Stimulated activated effector memory CD8-positive, alpha-beta T cell treated with anti-CD3 and anti-CD28 coated beads, Interleukin-12 subunit alpha, Interleukin-12 subunit beta, amount 100 ng/mL, for 72 hours (primary cell): ENCODE results near the gene ATF1.
"Not testable (repeated sequence)": the region's sequence is repeated elsewhere in the genome, so short reads cannot be mapped to it uniquely, and the experiment has no call there.

Source experiments
- ATAC-seq: fragments of 150-1000 bp; cut with Tn5 transposase; 2 replicates; pipeline ENCODE4 v1.10.0; 2021
- DNase-seq, 2 donors: peaks; one replicate each; pipeline ENCODE4 v3.0.0; 2021 to 2022; ENCODE audit warnings: low spot score in 2 of 2
- H3K27ac Mint-ChIP-seq: one replicate; pipeline ENCODE4 v1.8.0; 2022; ENCODE audit warnings: mild to moderate bottlenecking, mixed read lengths
- H3K36me3 Mint-ChIP-seq: one replicate; pipeline ENCODE4 v1.8.0; 2022; ENCODE audit warnings: mild to moderate bottlenecking, mixed read lengths
- H3K4me1 Mint-ChIP-seq: one replicate; pipeline ENCODE4 v1.8.0; 2022; ENCODE audit warnings: mixed read lengths
- H3K4me3 Mint-ChIP-seq: one replicate; pipeline ENCODE4 v1.8.0; 2022; ENCODE audit warnings: mild to moderate bottlenecking, mixed read lengths
- H3K9me3 Mint-ChIP-seq: one replicate; pipeline ENCODE4 v1.8.0; 2022; ENCODE audit warnings: mixed read lengths

The ATF1 gene

DNA sequence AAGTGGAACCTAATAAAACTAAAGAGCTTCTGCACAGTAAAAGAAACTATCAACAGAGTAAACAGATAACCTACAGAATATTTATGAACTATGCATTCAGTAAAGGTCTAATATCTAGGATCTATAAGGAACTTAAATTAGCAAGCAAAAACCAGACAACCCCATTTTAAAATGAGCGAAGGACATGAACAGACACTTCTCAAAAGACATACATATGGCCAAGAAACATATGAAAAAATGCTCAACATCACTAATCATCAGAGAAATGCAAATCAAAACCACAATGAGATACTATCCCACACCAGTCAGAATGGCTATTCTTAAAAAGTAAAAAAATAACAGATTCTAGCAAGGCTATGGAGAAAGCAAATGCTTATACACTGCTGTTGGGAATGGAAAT is 91.3 kb downstream of the ATF1 start:
- not testable (repeated sequence) for H3K27ac Mint-ChIP-seq, H3K9me3 Mint-ChIP-seq

DNA sequence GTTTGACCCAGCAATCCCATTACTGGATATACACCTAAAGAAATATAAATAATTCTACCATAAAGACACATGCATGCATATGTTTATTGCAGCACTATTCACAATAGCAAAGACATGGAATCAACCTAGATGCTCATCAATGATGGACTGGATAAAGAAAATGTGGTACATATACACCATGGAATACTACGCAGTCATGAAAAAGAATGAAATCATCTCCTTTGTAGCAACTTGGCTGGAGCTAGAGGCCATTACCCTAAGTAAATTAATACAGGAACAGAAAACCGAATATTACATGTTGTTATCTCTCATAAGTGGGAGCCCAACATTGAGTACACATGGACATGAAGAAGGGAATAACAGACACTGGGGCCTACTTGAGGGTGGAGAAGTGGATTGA is 91.8 kb downstream of the ATF1 start:
- H3K36me3 Mint-ChIP-seq, DNase-seq, H3K9me3 Mint-ChIP-seq, H3K4me1 Mint-ChIP-seq, ATAC-seq, H3K4me3 Mint-ChIP-seq, H3K27ac Mint-ChIP-seq: not testable (repeated sequence)

More for the DNA sequence above, 91.3 kb downstream of the ATF1 start:
- not testable (repeated sequence) for H3K4me3 Mint-ChIP-seq, ATAC-seq, DNase-seq, H3K36me3 Mint-ChIP-seq, H3K4me1 Mint-ChIP-seq

DNA sequence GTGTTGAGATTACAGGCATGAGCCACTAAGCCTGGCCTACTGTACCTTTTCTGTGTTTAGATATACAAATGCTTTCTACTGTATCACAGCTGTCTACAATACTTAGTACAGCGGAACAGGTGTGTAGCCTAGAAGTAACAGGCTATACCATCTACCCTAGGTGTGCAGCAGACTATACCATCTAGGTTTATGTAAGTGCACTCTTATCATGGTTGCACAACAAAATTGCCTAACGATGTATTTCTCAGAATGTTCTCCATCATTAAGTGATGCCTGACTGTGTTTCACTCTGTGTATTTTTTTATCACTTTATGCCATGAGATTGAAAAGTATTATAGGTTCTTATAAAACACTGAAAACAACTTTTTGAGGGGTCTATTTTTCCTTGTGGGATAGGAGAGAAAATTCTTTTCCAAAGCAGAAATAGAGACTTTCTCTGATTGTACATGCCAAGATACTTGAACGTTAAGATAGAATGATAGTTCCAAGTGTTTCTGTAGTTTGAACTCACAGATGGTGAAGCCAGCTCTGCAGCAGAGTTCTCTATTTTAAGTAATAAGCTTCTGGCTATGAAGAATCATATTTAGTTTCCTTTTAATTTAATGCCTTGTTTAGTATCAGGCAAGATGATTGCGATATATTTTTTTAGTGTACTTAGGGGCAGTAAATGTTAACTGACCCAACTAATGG is 95.9 kb downstream of the ATF1 start:
- no peak for ATAC-seq
- H3K4me3 Mint-ChIP-seq = no peak overlapping the region
- H3K36me3 Mint-ChIP-seq = no peaks in the 10 kb centered on the region
- DNase-seq = no peak
- no peaks in the 10 kb centered on the region for H3K4me1 Mint-ChIP-seq
- H3K27ac Mint-ChIP-seq = no peak overlapping the region
- H3K9me3 Mint-ChIP-seq = no peaks in the 10 kb centered on the region

DNA sequence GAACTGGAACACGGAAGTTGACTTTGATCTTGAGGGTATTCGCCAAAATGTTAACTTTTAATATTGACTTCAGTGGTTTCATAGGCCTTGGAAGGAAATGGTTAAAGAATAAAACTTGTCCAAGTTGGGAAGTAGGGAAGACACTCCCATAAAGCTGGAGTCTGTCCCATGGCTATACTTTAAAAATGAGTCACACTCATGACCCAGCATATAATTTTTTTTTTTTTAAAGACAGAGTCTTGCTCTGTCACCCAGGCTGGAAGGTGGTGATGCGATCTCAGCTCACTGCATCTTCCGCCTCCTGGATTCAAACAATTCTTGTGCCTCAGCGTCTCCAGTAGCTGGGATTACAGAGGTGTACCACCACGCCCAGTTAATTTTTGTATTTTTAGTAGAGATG is 98.4 kb downstream of the ATF1 start:
- no peak for ATAC-seq
- H3K4me1 Mint-ChIP-seq = no peaks in the 10 kb centered on the region
- H3K36me3 Mint-ChIP-seq = no peaks in the 10 kb centered on the region
- no peak for DNase-seq
- H3K4me3 Mint-ChIP-seq = no peak overlapping the region
- peaks cover 4% of the 10 kb centered on the region for H3K9me3 Mint-ChIP-seq
- H3K27ac Mint-ChIP-seq = no peak overlapping the region

DNA sequence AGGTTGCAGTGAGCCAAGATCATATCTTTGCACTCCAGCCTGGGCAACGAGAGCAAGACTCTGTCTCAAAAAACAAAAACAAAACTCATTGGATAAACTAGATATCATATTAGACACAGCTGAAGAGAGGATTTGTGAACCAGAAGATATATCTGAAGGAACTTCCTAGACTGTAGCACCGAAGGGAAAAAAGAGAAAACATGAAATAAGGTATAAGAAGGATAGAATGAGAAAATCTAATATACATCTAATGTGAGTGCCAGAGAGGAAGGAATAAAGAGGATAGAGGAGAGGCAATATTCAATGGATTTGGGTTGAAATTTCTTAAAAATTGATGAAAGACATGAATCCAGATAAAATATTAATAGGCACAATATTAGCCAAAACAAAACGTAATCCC is 101.4 kb downstream of the ATF1 start:
- Mint-ChIP-seq H3K4me3 (no peak overlapping the region), H3K36me3 (no peaks in the 10 kb centered on the region), H3K4me1 (no peaks in the 10 kb centered on the region), H3K9me3 (peaks cover 4% of the 10 kb centered on the region), H3K27ac (no peak overlapping the region)
- ATAC-seq (no peak), DNase-seq (no peak)

DNA sequence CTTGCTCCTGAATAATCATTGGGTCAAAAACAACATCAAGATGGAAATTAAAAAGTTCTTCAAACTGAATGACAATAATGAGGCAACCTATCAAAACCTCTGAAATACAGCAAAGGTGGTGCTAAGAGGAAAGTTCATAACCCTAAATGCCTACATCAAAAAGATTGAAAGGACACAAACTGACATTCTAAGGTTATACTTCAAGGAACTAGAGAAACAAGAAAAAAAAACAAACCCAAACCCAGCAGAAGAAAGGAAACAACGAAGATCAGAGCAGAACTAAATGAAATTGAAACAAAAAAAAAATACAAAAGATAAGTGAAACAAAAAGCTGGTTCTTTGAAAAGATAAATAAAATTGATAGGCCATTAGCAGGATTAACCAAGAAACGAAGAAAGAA is 105.0 kb downstream of the ATF1 start:
- not testable (repeated sequence) for H3K4me3 Mint-ChIP-seq, H3K9me3 Mint-ChIP-seq, ATAC-seq, DNase-seq, H3K36me3 Mint-ChIP-seq, H3K27ac Mint-ChIP-seq, H3K4me1 Mint-ChIP-seq
